HepG2 (cell line): Measurements from ENCODE around the gene COG5. TPM values are rescaled to one million over a fixed set of nuclear protein-coding genes. Genes with fewer than 3 reads are reported as not detected.
A peak's percentile ranks its signal among the peaks of the same experiment; 100 is the strongest.

Experiments used
- AGO2 ChIP-seq: fragments of 200-400 bp; formaldehyde crosslinking; optimal IDR thresholded peaks from 2 replicates; pipeline ENCODE3; 2017; ENCODE audit warnings: mild to moderate bottlenecking, low read depth, low read length, moderate library complexity
- ATF7-NPFF ChIP-seq: sonication (generic); formaldehyde crosslinking; IDR thresholded peaks from 2 replicates; pipeline ENCODE4 v1.8.1; 2023; ENCODE audit warnings: mild to moderate bottlenecking, low read depth, missing genetic modification reagents, moderate library complexity
- BHLHE40 ChIP-seq: IDR thresholded peaks from 2 replicates; pipeline ENCODE4 v1.6.1; 2011; ENCODE audit warnings: low read length, improper control_type of control experiment
- CREM ChIP-seq, 2 experiments: sonication (generic) in 1 of 2; formaldehyde crosslinking in 1 of 2; IDR thresholded peaks; 2 replicates each; pipeline versions ENCODE4 v1.4.0 to v1.6.1; 2016 to 2020; ENCODE audit warnings: antibody characterized with exemption in 1 of 2, mild to moderate bottlenecking in 1 of 2, missing genetic modification reagents in 1 of 2
- GATAD2A ChIP-seq: IDR thresholded peaks from 2 replicates; pipeline ENCODE4 v1.6.1; 2016
- HMGA1 ChIP-seq: sonication (generic); formaldehyde crosslinking; conservative IDR thresholded peaks from 2 replicates; pipeline ENCODE4 v1.4.0; 2020; ENCODE audit warnings: missing genetic modification reagents
- HOXA3 ChIP-seq: sonication (generic); formaldehyde crosslinking; IDR thresholded peaks from 2 replicates; pipeline ENCODE4 v1.5.0; 2020; ENCODE audit warnings: missing genetic modification reagents
- KLF11 ChIP-seq: IDR thresholded peaks from 2 replicates; pipeline ENCODE4 v1.6.1; 2016; ENCODE audit warnings: missing compliant biosample characterization
- MIXL1 ChIP-seq: IDR thresholded peaks from 2 replicates; pipeline ENCODE4 v1.6.1; 2016
- POLR2AphosphoS5 ChIP-seq: IDR thresholded peaks from 2 replicates; pipeline ENCODE4 v1.6.1; 2012; ENCODE audit warnings: low read depth, low read length
- SP2 ChIP-seq: sonication (generic); formaldehyde crosslinking; IDR thresholded peaks from 2 replicates; pipeline ENCODE4 v1.5.1; 2020; ENCODE audit warnings: mild to moderate bottlenecking, missing genetic modification reagents
- ZBTB8A ChIP-seq: sonication (generic); formaldehyde crosslinking; IDR thresholded peaks from 2 replicates; pipeline ENCODE4 v1.4.0; 2020; ENCODE audit warnings: mild to moderate bottlenecking, low read depth, missing genetic modification reagents, borderline replicate concordance
- ZNF234 ChIP-seq: sonication (generic); formaldehyde crosslinking; conservative IDR thresholded peaks from 2 replicates; pipeline ENCODE4 v1.5.1; 2020; ENCODE audit warnings: mild to moderate bottlenecking, missing genetic modification reagents
- ZNF570 ChIP-seq: sonication (generic); formaldehyde crosslinking; IDR thresholded peaks from 2 replicates; pipeline ENCODE4 v1.4.0; 2020; ENCODE audit warnings: mild to moderate bottlenecking, missing genetic modification reagents, borderline replicate concordance
- ZNF616 ChIP-seq: sonication (generic); formaldehyde crosslinking; IDR thresholded peaks from 2 replicates; pipeline ENCODE4 v1.5.0; 2020; ENCODE audit warnings: low read depth, mild to moderate bottlenecking, missing genetic modification reagents
- ZNF75D ChIP-seq: sonication (generic); formaldehyde crosslinking; IDR thresholded peaks from 2 replicates; pipeline ENCODE4 v1.8.1; 2023; ENCODE audit warnings: missing genetic modification reagents, mild to moderate bottlenecking, borderline replicate concordance
- polyA plus RNA-seq, 8 experiments: library from polyadenylated mRNA; depleted of rRNA in 3 of 8; stranded (reverse) in 7 of 8; unstranded in 1 of 8; fragments of >200 nt; fragmentation: Illumina TruSeq in 4 of 8; extraction: Trizol in 4 of 8; gene quantifications; 2 replicates each; pipeline versions ENCODE4 v1.2.1 to v1.2.3, GENCODE V29; 2011 to 2016; ENCODE audit warnings: low read depth in 4 of 8, missing spikeins in 1 of 8, mixed read lengths in 1 of 8; ENCODE audit not compliant: insufficient read depth in 1 of 8
- total RNA-seq, 5 experiments: library from RNA; depleted of rRNA; stranded (reverse); fragments of >200 nt; fragmentation: Illumina TruSeq; extraction: Trizol; gene quantifications; 2 replicates each; pipeline ENCODE4 v1.2.3, GENCODE V29; 2016; ENCODE audit warnings: low read depth in 1 of 5
- TF ChIP-seq, protein P1 (sequence below): sonication (generic); formaldehyde crosslinking; IDR thresholded peaks from 2 replicates; pipeline ENCODE4 v1.4.0; 2020; ENCODE audit warnings: missing genetic modification reagents, borderline replicate concordance
- TF ChIP-seq, protein P2 (sequence below): IDR thresholded peaks from 2 replicates; pipeline ENCODE4 v1.6.1; 2016; ENCODE audit warnings: missing genetic modification reagents, missing compliant biosample characterization
- TF ChIP-seq, protein P3 (sequence below): sonication (generic); formaldehyde crosslinking; IDR thresholded peaks from 2 replicates; pipeline ENCODE4 v1.5.0; 2020; ENCODE audit warnings: mild to moderate bottlenecking, low read depth, missing genetic modification reagents, borderline replicate concordance
- TF ChIP-seq, protein P4 (sequence below): conservative IDR thresholded peaks from 2 replicates; pipeline ENCODE4 v1.6.1; 2018; ENCODE audit warnings: missing genetic modification reagents
- TF ChIP-seq, protein P5 (sequence below): IDR thresholded peaks from 2 replicates; pipeline ENCODE4 v1.6.1; 2016; ENCODE audit warnings: mild to moderate bottlenecking, missing biosample characterization, missing genetic modification reagents
- TF ChIP-seq, protein P6 (sequence below): sonication (generic); formaldehyde crosslinking; IDR thresholded peaks from 2 replicates; pipeline ENCODE4 v1.5.0; 2020; ENCODE audit warnings: mild to moderate bottlenecking, missing genetic modification reagents

Gene COG5
- total and polyA plus RNA-seq, 2 of the 13 experiments (the other 11 are each of a cell fraction or from before 2014, with no cell fraction given) = 20.4 to 31.3 TPM

DNA sequence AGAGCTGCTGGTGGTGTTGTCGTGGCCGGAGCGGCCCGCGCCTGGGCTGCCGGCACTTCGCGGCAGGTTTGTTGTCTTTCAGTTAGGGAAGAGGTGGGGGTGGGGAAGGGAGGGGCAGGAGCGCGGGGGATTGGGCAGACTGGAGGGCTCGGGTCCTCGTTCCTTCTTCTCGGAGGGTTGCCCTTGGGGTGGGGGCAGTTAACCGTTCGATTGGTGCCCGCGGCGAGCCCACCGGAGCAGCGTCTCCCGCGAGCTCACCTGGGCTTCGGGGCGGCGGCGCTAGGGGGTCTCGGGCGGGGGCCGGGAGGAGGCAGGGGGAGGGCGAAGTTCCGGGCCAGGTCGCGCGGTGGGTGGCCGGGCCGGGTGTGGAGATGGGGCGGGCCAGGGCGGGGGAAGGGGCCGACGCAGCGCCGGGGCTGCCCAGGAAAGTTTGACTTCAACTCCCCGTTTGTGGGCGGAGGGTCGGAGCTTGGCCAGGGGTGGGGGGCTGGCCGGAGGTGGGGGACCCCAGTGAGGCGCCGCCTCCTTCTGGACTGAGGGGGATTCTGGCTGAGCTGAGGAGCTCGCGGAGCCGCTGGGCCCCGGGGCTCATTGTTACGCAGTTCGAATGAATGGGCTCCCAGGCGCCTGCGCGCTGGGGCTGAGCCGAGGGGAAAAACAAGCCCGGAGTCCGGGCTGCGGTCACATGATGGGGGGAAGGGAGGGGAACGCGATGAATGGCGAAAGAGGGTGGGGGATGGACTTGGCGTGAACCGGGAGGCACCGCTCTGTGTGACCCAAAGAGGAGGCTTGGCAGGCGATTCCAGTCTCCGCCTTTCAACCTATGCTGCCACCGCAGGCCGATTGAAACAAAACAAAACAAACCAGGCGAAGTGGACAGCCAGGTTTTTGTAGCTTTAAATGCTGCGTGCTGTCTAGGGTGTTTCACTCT is 394.3 kb downstream of the COG5 start (continued):
- TF ChIP-seq, protein P1, sequence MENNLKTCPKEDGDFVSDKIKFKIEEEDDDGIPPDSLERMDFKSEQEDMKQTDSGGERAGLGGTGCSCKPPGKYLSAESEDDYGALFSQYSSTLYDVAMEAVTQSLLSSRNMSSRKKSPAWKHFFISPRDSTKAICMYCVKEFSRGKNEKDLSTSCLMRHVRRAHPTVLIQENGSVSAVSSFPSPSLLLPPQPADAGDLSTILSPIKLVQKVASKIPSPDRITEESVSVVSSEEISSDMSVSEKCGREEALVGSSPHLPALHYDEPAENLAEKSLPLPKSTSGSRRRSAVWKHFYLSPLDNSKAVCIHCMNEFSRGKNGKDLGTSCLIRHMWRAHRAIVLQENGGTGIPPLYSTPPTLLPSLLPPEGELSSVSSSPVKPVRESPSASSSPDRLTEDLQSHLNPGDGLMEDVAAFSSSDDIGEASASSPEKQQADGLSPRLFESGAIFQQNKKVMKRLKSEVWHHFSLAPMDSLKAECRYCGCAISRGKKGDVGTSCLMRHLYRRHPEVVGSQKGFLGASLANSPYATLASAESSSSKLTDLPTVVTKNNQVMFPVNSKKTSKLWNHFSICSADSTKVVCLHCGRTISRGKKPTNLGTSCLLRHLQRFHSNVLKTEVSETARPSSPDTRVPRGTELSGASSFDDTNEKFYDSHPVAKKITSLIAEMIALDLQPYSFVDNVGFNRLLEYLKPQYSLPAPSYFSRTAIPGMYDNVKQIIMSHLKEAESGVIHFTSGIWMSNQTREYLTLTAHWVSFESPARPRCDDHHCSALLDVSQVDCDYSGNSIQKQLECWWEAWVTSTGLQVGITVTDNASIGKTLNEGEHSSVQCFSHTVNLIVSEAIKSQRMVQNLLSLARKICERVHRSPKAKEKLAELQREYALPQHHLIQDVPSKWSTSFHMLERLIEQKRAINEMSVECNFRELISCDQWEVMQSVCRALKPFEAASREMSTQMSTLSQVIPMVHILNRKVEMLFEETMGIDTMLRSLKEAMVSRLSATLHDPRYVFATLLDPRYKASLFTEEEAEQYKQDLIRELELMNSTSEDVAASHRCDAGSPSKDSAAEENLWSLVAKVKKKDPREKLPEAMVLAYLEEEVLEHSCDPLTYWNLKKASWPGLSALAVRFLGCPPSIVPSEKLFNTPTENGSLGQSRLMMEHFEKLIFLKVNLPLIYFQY (CRISPR knock-in tag) = peak; percentile 97
- TF ChIP-seq ZNF616 (CRISPR knock-in tag) (no peak), GATAD2A (peak; percentile 77), SP2 (no peak), POLR2AphosphoS5 (peak; percentile 69), HMGA1 (no peak), ZNF75D (CRISPR knock-in tag) (no peak), CREM (IDR thresholded peaks at IDR 0.05) (no peak), CREM (CRISPR knock-in tag; IDR thresholded peaks at IDR 0.05) (no peak), ZBTB8A (CRISPR knock-in tag) (no peak), AGO2 (peak; percentile 89), HOXA3 (CRISPR knock-in tag) (peak; percentile 84), MIXL1 (CRISPR knock-in tag) (0 out of 2 replicates have a peak, but pooled peaks have one; percentile 16), ZNF234 (CRISPR knock-in tag) (no peak), ZNF570 (no peak), ATF7-NPFF (CRISPR knock-in tag) (peak; percentile 61), KLF11 (no peak), BHLHE40 (peak; percentile 83)
- TF ChIP-seq, protein P2, sequence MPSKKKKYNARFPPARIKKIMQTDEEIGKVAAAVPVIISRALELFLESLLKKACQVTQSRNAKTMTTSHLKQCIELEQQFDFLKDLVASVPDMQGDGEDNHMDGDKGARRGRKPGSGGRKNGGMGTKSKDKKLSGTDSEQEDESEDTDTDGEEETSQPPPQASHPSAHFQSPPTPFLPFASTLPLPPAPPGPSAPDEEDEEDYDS (CRISPR knock-in tag) = peak; percentile 73
- TF ChIP-seq, protein P3, sequence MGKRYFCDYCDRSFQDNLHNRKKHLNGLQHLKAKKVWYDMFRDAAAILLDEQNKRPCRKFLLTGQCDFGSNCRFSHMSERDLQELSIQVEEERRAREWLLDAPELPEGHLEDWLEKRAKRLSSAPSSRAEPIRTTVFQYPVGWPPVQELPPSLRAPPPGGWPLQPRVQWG (CRISPR knock-in tag) = no peak
- TF ChIP-seq, protein P4, sequence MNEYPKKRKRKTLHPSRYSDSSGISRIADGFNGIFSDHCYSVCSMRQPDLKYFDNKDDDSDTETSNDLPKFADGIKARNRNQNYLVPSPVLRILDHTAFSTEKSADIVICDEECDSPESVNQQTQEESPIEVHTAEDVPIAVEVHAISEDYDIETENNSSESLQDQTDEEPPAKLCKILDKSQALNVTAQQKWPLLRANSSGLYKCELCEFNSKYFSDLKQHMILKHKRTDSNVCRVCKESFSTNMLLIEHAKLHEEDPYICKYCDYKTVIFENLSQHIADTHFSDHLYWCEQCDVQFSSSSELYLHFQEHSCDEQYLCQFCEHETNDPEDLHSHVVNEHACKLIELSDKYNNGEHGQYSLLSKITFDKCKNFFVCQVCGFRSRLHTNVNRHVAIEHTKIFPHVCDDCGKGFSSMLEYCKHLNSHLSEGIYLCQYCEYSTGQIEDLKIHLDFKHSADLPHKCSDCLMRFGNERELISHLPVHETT (CRISPR knock-in tag) = peak; percentile 85
- TF ChIP-seq, protein P5, sequence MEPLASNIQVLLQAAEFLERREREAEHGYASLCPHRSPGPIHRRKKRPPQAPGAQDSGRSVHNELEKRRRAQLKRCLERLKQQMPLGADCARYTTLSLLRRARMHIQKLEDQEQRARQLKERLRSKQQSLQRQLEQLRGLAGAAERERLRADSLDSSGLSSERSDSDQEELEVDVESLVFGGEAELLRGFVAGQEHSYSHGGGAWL (CRISPR knock-in tag) = 0 out of 2 replicates have a peak, but pooled peaks have one; percentile 54
- TF ChIP-seq, protein P6, sequence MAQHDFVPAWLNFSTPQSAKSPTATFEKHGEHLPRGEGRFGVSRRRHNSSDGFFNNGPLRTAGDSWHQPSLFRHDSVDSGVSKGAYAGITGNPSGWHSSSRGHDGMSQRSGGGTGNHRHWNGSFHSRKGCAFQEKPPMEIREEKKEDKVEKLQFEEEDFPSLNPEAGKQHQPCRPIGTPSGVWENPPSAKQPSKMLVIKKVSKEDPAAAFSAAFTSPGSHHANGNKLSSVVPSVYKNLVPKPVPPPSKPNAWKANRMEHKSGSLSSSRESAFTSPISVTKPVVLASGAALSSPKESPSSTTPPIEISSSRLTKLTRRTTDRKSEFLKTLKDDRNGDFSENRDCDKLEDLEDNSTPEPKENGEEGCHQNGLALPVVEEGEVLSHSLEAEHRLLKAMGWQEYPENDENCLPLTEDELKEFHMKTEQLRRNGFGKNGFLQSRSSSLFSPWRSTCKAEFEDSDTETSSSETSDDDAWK (CRISPR knock-in tag) = no peak
